SK-N-SH treated with all-trans-retinoic acid at 6 μM for 48 hours (cell line): ENCODE data around the gene ELAPOR2.

ENCODE experiments used
- ATAC-seq: fragments of 200-7000 bp; cut with Tn5 transposase; 3 replicates; pipeline ENCODE4 v1.9.1; 2020; ENCODE audit warnings: mild to moderate bottlenecking, moderate library complexity
- ARNTL ChIP-seq: fragments of 450-650 bp; formaldehyde crosslinking; IDR thresholded peaks from 2 replicates; pipeline ENCODE4 v1.5.0; 2020; ENCODE audit warnings: low read depth, mild to moderate bottlenecking, moderate library complexity, borderline replicate concordance
- BACH2 ChIP-seq: fragments of 250-450 bp; sonication (Bioruptor Pico); IDR thresholded peaks from 2 replicates; pipeline ENCODE4 v1.9.0; 2021; ENCODE audit warnings: mild to moderate bottlenecking, borderline replicate concordance
- CREB5 ChIP-seq: fragments of 250-450 bp; sonication (Bioruptor Pico); IDR thresholded peaks from 2 replicates; pipeline ENCODE4 v1.5.1; 2020; ENCODE audit warnings: low read depth, mild to moderate bottlenecking, moderate library complexity
- CSDC2 ChIP-seq: fragments of 250-450 bp; sonication (Bioruptor Pico); IDR thresholded peaks from 2 replicates; pipeline ENCODE4 v1.5.0; 2020; ENCODE audit warnings: mild to moderate bottlenecking, moderate library complexity
- ESRRG ChIP-seq: fragments of 250-450 bp; sonication (Bioruptor Pico); IDR thresholded peaks from 2 replicates; pipeline ENCODE4 v1.6.1; 2021; ENCODE audit warnings: mild to moderate bottlenecking
- GLIS3 ChIP-seq: fragments of 250-450 bp; sonication (Bioruptor Pico); IDR thresholded peaks from 2 replicates; pipeline ENCODE4 v1.5.0; 2020; ENCODE audit warnings: mild to moderate bottlenecking, moderate library complexity
- ISL1 ChIP-seq: fragments of 250-450 bp; sonication (Bioruptor Pico); IDR thresholded peaks from 2 replicates; pipeline ENCODE4 v2.1.2; 2022; ENCODE audit warnings: mild to moderate bottlenecking, moderate library complexity
- OSR1 ChIP-seq: fragments of 250-450 bp; sonication (Bioruptor Pico); IDR thresholded peaks from 2 replicates; pipeline ENCODE4 v1.8.0; 2022; ENCODE audit warnings: moderate library complexity, mild to moderate bottlenecking, inconsistent platforms
- PATZ1 ChIP-seq: fragments of 250-450 bp; sonication (Bioruptor Pico); IDR thresholded peaks from 2 replicates; pipeline ENCODE4 v1.8.0; 2020; ENCODE audit warnings: mild to moderate bottlenecking, moderate library complexity, borderline replicate concordance
- PPARA ChIP-seq: fragments of 250-450 bp; sonication (Bioruptor Pico); IDR thresholded peaks from 2 replicates; pipeline ENCODE4 v1.5.0; 2020; ENCODE audit warnings: mild to moderate bottlenecking, borderline replicate concordance
- RARB ChIP-seq: fragments of 250-450 bp; sonication (Bioruptor Pico); IDR thresholded peaks from 2 replicates; pipeline ENCODE4 v1.8.0; 2021; ENCODE audit warnings: mild to moderate bottlenecking, moderate library complexity
- SNAI2 ChIP-seq: fragments of 250-450 bp; sonication (Bioruptor Pico); IDR thresholded peaks from 2 replicates; pipeline ENCODE4 v1.5.0; 2020; ENCODE audit warnings: mild to moderate bottlenecking, moderate library complexity
- TCF4 ChIP-seq: fragments of 250-450 bp; sonication (Bioruptor Pico); IDR thresholded peaks from 2 replicates; pipeline ENCODE4 v1.8.0; 2021; ENCODE audit warnings: mild to moderate bottlenecking, moderate library complexity, borderline replicate concordance
- TOX ChIP-seq: fragments of 250-450 bp; sonication (Bioruptor Pico); IDR thresholded peaks from 2 replicates; pipeline ENCODE4 v1.8.0; 2021; ENCODE audit warnings: mild to moderate bottlenecking, moderate library complexity, borderline replicate concordance
- ZC3H10 ChIP-seq: fragments of 250-450 bp; sonication (Bioruptor Pico); IDR thresholded peaks from 2 replicates; pipeline ENCODE4 v1.5.1; 2021; ENCODE audit warnings: mild to moderate bottlenecking, moderate library complexity
- ZNF565 ChIP-seq: fragments of 450-650 bp; formaldehyde crosslinking; conservative IDR thresholded peaks from 2 replicates; pipeline ENCODE4 v1.5.0; 2020; ENCODE audit warnings: low read depth, mild to moderate bottlenecking, moderate library complexity
- ZNF70 ChIP-seq: fragments of 450-650 bp; formaldehyde crosslinking; IDR thresholded peaks from 2 replicates; pipeline ENCODE4 v1.5.0; 2020; ENCODE audit warnings: mild to moderate bottlenecking, moderate library complexity
- ZNF8 ChIP-seq: fragments of 450-650 bp; formaldehyde crosslinking; IDR thresholded peaks from 2 replicates; pipeline ENCODE4 v1.5.0; 2020; ENCODE audit warnings: mild to moderate bottlenecking, moderate library complexity
- TF ChIP-seq, protein P1 (sequence below): fragments of 250-450 bp; sonication (Bioruptor Pico); IDR thresholded peaks from 2 replicates; pipeline ENCODE4 v1.5.1; 2021; ENCODE audit warnings: mild to moderate bottlenecking, moderate library complexity
- TF ChIP-seq, protein P2 (sequence below): fragments of 250-450 bp; sonication (Bioruptor Pico); IDR thresholded peaks from 2 replicates; pipeline ENCODE4 v1.5.0; 2020; ENCODE audit warnings: mild to moderate bottlenecking, moderate library complexity

Gene ELAPOR2

DNA sequence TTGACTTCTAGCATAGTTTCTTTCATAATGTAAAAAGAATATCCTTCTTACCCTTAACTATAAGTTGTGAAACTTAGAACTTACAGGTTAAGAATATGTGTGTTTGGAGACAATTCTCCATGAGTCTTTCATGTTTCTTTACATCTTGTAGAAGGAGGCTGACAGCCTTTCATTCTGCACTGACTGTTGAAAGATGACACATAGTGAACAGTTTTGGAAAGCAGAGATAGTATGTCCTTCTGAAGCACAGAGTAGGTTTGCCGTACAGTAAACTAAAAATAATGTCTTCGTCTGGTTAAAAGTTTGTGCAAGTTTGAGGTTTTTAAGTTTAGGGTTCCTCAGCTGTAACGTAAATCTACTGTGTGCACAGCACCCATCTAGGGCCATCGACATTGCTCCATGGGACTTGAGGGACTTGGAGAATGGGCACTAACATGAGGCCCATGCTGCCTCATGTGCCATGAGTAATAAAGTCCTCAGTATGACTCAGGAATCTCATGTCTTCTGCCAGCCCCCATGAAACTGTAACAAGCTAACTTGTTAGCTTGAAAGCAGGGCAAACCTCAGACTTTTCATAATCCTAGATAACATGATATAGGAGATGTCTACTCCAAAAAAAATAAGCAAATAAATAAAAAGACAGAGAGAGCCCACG lies 24.5 kb upstream of the ELAPOR2 start:
- no peak for ATAC-seq
- TF ChIP-seq, protein P1, sequence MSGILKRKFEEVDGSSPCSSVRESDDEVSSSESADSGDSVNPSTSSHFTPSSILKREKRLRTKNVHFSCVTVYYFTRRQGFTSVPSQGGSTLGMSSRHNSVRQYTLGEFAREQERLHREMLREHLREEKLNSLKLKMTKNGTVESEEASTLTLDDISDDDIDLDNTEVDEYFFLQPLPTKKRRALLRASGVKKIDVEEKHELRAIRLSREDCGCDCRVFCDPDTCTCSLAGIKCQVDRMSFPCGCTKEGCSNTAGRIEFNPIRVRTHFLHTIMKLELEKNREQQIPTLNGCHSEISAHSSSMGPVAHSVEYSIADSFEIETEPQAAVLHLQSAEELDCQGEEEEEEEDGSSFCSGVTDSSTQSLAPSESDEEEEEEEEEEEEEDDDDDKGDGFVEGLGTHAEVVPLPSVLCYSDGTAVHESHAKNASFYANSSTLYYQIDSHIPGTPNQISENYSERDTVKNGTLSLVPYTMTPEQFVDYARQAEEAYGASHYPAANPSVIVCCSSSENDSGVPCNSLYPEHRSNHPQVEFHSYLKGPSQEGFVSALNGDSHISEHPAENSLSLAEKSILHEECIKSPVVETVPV (CRISPR knock-in tag) = no peak
- TF ChIP-seq GLIS3 (CRISPR knock-in tag) = no peak
- TF ChIP-seq, protein P2, sequence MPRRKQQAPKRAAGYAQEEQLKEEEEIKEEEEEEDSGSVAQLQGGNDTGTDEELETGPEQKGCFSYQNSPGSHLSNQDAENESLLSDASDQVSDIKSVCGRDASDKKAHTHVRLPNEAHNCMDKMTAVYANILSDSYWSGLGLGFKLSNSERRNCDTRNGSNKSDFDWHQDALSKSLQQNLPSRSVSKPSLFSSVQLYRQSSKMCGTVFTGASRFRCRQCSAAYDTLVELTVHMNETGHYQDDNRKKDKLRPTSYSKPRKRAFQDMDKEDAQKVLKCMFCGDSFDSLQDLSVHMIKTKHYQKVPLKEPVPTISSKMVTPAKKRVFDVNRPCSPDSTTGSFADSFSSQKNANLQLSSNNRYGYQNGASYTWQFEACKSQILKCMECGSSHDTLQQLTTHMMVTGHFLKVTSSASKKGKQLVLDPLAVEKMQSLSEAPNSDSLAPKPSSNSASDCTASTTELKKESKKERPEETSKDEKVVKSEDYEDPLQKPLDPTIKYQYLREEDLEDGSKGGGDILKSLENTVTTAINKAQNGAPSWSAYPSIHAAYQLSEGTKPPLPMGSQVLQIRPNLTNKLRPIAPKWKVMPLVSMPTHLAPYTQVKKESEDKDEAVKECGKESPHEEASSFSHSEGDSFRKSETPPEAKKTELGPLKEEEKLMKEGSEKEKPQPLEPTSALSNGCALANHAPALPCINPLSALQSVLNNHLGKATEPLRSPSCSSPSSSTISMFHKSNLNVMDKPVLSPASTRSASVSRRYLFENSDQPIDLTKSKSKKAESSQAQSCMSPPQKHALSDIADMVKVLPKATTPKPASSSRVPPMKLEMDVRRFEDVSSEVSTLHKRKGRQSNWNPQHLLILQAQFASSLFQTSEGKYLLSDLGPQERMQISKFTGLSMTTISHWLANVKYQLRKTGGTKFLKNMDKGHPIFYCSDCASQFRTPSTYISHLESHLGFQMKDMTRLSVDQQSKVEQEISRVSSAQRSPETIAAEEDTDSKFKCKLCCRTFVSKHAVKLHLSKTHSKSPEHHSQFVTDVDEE (CRISPR knock-in tag) = no peak
- TF ChIP-seq SNAI2 (CRISPR knock-in tag) = no peak
- TF ChIP-seq ZNF565 (CRISPR knock-in tag) = no peak
- TF ChIP-seq CSDC2 (CRISPR knock-in tag) = no peak
- TF ChIP-seq PATZ1 (CRISPR knock-in tag) = no peak
- no peak for TF ChIP-seq ISL1 (CRISPR knock-in tag)
- TF ChIP-seq ZC3H10 (CRISPR knock-in tag) = no peak
- no peak for TF ChIP-seq CREB5 (CRISPR knock-in tag)
- TF ChIP-seq RARB = no peak
- TF ChIP-seq TOX (CRISPR knock-in tag) = no peak
- no peak for TF ChIP-seq BACH2 (CRISPR knock-in tag)
- no peak for TF ChIP-seq ZNF8
- no peak for TF ChIP-seq OSR1
- no peak for TF ChIP-seq ZNF70 (CRISPR knock-in tag)

DNA sequence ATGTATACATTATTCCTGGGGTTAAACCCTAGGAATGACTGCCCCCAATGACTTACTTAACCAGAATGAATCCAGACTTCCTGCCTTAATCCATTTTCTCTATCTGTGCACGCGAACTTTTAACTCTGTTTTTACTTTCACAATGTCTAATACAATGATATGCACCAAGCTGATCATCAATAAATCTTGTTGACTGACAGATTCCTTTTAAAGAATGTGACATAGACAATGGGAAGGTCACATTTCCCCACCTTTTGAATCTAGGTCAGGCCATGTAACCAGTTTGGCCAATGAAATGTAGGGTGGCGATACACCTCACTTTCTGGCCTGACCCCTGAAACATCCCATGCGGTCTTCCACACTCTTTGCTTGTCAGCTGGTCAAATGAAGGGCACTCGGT lies 23.2 kb upstream of the ELAPOR2 start:
- TF ChIP-seq TCF4 (CRISPR knock-in tag) = no peak
- no peak for TF ChIP-seq OSR1
- no peak for TF ChIP-seq ARNTL (CRISPR knock-in tag)
- TF ChIP-seq, protein P1 (CRISPR knock-in tag) = no peak
- TF ChIP-seq BACH2 (CRISPR knock-in tag) = no peak
- TF ChIP-seq ZNF8 = no peak
- ATAC-seq = no peak

DNA sequence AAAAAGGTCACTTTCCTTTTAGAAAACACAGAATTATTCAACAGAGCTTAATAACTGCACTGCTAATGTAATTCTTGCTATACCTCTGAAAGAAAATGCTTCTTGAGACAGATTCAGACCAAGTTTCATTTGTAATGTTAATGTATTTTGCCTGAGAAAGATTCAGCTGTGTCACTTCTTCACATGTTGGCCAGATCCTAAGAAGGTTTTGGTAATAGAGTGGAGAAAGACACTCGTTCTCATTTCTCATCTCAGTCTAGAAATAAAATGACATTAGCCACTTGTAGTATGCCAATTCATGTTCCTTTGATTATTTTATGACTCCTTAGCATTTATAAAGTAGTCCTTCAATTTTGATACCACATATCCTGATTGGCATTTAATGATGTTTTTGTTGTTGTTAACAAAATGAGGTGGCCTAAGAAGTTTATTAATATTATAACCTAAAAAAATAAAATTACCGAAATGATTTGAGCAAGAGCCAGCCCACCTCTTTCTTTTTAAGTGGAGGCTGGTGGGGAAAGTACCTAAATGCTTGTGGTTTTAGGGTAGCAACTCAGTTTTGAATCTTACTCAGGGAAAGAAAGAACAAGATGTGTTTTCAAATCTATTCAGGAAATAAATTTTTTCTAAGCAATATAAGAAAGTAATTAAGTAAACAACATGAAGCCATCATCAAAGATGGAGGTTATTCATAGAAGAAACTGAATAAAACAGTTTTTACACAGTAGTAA lies 16.4 kb upstream of the ELAPOR2 start:
- no peak for ATAC-seq
- TF ChIP-seq CREB5 (CRISPR knock-in tag) (no peak), TOX (CRISPR knock-in tag) (no peak), GLIS3 (CRISPR knock-in tag) (no peak), ISL1 (CRISPR knock-in tag) (no peak), ARNTL (CRISPR knock-in tag) (no peak), ESRRG (CRISPR knock-in tag) (no peak), SNAI2 (CRISPR knock-in tag) (no peak), PPARA (CRISPR knock-in tag) (no peak), BACH2 (CRISPR knock-in tag) (no peak)
- TF ChIP-seq, protein P2 (CRISPR knock-in tag) = no peak
